GM19324 (cell line): ENCODE results near the gene AGER.
"Not testable (repeated sequence)": the region's sequence is repeated elsewhere in the genome, so short reads cannot be mapped to it uniquely, and the experiment has no call there.

ENCODE experiments used
- ATAC-seq: cut with Tn5 transposase; IDR thresholded peaks from one replicate; pipeline ENCODE4 v1.9.1; 2021; ENCODE audit warnings: mild to moderate bottlenecking, moderate library complexity; ENCODE audit not compliant: unreplicated experiment, low FRiP score

Gene AGER

GRCh38 chr6:32200711-32201475 is 16.8 kb upstream of the AGER start:
- no peak for ATAC-seq

DNA sequence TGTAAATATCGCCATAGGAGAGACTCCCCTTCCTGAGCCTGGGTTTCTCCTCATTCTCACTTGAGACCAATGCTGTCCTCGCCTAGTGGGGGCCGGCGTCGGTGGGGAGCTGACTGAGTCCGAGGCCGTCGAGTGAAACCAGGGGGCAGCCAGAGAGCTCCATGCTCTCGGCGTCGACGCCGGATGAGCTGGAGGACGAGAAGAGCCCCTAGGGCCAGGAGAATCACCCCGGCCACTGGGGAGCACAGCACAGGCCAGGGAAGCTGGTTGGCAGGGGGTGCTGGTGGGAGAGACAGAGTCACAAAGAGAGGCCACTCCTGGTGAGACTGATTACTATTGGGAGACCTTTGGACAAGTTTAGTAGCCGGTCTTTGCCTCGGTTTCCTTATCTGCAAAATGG is 14.8 kb upstream of the AGER start:
- no peak for ATAC-seq

GRCh38 chr6:32198345-32198696 is 14.3 kb upstream of the AGER start:
- no peak for ATAC-seq

- ATAC-seq = no peak
Measured at GRCh38 chr6:32196682-32197616, 12.9 kb upstream of the AGER start.

DNA sequence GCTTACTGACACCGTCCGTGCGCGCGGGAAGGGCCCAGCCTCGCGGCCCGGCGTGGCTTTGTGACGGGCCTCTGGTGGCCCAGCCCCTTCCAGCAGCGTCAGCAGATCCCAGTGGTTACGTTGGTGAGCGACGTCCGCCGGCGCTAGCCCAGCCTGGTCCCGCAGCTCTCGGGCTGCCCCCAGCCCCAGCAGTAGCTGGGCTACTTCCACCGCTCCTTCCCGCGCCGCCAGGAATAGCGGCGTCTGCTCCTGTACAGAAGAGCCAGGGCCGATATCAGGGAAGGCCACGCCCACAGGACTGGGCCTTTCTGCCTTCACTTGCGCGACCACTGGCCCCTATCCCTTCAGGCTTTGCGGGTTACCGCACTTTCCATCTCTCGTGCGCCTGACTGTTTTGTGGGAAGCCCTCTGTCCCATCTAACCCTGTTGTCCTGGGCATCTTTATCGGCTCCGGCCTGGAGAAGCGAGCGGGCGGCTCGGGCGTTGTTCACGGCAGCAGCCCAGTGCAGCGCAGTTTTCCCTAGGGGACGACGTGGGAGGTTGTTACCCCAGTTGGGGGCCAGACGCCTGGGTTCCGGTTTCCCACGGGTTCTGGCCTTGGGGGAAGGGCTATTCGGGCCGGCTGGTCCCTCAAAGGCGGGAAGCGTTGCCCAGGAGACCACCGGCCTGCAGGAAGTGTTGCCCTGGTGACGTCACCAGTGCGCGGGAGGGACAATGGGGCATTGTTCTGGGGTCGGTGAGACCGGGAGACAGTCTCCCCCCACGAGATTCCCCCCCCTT is 12.0 kb upstream of the AGER start:
- peak; percentile 85 for ATAC-seq

GRCh38 chr6:32195652-32195901 is 11.5 kb upstream of the AGER start:
- no peak for ATAC-seq

GRCh38 chr6:32194825-32195651 is 11.0 kb upstream of the AGER start:
- ATAC-seq = peak; percentile 85

DNA sequence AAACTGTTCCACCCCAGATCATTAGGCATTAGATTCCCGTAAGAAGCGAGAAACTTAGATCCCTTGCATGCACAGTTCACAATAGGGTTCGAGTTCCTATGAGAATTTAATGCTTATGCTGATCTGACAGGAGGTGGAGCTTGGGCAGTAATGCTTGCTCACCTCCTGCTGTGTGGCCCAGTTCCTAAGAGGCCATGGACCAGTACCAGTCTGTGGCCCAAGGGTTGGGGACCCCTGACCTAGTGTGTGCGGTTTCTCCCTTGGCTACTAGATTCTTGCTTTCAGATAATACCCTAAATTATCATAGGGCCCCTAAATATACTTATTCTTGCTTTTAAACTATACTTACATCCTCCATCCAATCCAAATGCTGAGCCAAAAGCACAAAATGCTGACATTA is 10.3 kb upstream of the AGER start:
- ATAC-seq = no peak

DNA sequence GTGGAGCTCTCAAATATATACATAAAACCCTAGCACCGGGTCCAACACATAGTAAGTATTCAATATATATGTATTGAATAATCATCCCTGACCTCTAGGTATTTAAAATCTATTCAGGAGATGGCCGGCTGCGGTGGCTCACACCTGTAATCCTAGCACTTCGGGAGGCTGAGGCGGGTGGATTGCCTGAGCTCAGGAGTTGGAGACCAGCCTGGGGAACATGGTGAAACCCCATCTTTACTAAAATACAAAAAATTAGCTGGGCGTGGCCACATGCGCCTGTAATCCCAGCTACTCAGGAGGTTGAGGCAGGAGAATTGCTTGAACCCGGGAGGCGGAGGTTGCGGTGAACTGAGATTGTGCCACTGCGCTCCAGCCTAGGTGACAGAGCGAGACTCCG is 9.0 kb upstream of the AGER start:
- ATAC-seq = not testable (repeated sequence)

DNA sequence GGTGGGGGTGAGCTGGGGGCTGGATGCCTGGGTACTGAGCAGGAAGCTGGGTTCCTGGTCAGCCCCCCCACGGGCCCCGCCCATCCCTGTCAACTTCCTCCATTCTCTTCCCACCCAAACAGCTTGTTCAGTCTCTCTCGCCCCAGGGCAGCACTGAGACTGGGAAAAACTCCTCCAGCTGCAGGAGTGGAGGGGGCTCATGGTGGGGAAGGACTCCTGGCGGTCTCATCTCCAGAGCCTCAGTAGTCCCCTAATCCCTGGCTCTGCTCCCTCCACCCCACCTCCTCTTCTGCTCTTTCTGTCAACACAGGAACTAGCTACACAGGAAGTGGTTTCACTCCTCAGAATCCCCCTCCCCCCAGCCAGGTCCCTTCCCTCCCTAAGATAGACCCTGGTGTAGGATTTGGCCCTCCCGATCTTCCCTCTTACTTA is 8.6 kb upstream of the AGER start, which contains the start of gene GPSM3:
Gene GPSM3 (minus strand): TSS at position 36 of the 432 bp plus-strand sequence. CDS start 130 bp downstream, outside the sequence.
- no peak for ATAC-seq

DNA sequence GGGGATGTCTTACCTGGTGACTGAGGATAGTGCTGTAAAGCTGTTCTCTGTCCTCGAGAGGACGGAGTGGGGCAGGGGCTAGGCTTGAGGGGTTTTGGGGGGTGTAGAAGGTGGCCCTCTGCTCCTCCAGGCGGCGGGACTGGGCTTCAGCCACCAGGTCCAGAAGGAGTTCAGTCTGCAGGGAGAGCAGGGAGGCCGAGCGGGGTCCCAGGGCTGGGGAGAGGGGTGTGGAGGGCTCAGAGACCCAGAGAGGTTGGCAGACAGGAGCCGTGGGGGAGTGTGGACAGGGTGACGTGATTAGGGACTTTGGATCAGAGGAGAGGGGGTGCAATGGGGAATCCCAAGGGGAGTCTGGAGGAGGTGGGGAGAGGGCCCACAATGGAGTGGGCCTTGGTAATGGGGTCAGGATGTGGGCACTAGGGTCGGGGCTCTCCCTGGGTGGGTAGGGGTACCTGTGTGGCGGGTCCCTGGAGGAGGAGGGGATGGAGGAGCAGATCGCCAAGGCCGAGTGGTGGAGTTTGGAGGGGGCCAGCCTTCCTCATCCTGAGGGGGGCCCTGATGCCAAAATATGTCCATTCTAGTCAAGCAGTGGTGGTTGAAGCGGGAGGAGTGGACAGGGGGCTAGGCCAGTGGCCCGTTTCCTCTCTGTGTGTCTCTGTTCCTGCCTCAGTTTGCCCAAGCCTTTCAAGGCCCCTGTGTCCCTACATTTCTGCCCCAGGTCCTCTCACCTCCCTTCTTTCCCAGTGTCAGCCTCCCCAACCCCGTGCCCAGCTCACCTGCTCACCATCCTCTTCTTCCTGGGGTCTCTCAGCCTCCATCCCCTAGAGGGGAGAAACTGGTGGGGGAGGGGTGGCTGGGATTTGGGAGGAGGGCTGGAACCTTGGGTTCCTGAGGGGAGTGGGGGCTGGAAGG is 7.9 kb upstream of the AGER start:
- no peak for ATAC-seq

DNA sequence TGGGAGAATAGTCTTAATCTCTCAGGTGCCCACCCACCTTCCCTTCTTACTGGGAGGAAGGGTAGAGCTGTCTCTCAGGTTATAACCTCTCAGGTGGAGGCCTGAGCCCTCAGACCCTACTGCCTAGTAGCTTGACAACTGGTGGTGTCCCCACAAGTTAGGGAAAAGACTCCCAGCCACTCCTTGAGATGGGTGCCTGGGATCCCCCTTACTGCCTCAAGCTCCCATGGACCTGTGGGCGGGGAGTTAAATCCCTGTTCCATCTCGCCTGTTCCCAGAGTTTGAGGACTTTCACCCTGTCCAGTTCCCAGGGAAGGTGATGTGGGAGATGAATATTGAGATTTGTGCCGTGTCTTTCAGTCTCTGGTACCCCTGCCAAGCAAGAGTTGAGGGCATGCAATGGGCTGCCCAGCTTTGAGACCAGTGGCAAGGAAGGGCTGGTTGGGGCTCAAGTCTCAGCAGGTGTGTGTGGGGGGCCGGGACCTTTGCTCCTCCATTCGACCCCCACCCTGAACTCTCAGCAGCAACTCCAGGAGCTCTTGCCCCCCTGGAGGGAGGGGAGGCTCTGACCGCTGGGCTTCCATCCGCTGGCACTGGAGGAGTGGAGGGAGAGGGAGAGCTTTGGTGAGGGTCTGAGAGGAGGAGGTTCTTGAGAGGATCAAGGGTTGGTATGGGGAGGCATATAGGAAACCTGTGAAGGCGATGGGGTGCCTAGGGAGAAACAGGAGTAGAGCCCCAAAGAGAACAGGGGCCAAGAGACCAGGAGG is 7.0 kb upstream of the AGER start:
- no peak for ATAC-seq

DNA sequence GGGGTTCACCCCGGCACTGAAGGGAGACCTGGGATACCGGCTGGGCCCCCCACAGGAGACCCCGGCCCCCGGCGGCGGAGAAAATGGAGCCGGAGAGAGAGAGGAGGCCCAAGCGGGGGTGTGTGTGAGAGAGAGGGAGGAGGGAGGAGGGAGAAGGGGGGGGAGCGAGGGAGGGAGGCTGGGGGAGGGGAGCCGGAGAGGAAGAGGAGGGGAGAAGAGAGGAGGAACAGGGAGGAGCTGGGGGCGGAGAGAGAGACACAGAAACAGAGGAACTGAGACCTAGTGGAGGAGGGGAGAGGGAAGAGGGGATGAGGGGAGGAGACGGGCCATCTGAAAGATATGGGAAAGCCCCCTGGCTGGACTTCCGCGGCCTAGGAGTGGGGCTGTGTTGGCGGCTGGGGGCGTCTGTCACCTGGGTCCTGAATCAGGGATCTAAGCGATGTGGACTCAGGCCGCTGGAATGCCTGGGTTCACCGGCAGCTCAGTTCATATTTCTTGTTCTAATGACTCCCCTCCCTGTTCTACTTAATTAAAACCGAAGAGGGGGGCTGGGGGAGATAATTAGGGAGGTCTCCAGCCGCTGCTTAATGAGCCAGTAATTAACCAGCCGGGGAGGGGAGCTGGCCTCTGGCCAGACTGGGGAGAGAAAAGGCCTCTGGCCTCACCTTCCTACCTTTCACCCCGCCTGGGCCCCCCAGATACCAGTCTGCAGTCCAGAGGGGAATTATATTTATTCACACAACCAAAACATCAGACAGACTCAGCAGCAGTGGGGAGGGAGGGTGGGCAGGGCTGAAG is 6.2 kb upstream of the AGER start, which contains the start of gene PBX2:
Gene PBX2 (minus strand): TSS at position 149 of the 798 bp plus-strand sequence. CDS start 287 bp downstream, outside the sequence.
- peak; percentile 52 for ATAC-seq

DNA sequence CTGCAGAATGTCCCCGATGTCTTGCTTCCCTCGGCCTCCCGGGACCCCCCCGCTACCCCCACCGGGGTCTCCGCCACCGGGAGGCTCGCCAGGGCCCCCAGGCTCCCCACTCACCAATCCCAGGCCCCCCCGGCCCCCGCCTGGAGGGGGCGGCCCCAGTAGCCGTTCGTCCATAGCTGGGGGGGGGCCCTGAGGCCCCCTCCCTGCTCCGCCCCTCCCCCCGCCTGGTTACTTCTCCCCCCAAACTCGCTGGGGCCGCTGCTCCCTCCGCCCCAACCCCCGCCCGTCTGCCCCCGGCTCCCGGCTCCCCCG is 5.6 kb upstream of the AGER start:
- no peak for ATAC-seq

DNA sequence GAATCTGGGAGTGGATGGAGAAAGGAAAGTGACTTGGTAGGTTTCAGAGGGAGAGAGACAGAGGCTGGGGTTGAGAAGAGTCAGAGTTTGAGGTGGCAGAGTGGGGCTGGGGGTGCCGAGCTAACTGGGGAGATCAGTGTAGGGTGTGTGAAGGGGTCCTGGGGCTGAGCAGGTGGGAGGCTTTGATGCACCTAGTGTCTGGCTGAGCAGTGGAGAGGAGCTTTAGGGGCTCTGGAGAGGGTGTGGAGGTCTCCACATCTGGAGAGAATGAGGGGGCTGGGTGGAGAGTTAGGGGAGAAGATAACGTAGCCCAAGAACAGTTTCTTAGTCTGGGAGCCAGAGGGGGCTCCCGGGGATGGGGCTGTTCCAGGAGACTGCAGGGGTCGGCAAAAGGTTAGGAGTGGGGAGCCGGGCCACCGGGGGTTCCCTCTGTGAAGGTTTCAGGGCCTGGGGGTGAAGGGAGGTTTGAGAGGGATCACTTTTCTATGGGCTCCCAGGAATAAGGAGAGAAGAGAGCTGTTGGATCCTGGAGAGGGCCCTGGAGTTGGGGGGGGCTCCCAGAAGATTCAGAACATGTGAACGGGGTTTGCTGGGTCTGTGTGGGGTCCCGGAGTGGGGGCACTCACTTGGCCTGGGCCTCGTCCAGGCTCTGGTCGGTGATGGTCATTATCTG is 5.2 kb upstream of the AGER start:
- no peak for ATAC-seq

DNA sequence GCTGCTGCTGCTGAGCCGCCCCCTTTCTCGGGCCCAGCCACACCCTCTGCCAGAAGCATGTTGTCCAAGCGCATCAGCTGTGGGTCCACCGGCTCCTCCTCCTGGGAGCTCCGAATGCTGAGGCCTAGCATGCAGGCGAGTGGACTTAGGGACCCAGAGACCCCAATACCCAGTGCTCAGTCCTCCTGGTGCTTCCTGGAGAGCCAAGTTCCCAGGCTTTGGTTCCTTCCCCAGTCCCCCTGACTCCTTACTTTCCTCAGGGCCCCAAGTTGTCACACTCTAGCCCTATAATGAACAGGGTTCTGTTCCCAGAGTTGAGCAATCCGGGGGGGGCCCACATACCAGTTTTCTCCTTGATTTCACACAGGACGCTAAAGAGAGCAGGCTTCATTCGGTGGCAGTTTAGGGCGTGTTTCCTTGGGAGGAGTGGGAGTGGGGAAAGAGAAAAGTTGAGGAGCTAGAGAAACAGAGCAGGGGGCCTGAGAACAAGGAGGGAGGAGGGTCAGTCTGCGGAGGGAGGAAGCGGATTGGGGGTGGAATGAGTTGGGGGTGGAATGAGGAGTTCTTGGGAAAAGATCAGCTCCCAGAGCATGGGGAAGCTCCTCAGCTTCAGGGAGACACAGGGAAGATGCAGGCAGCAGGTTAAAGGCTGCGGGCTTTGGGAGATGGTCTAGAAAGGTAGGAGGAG is 4.5 kb upstream of the AGER start:
- ATAC-seq = no peak
